ENCODE results near the gene FCHSD2.

Gene FCHSD2

GRCh38 chr11:72996959-72997358, 145.2 kb downstream of the FCHSD2 start:
- peaks cover 4 to 15% (median 9%) of the 10 kb centered on the region in 4 experiments for H3K36me3 ChIP-seq (ENCODE audit: control insufficient read depth in 4 of 4, insufficient read depth in 4 of 4, low read length in 3 of 4)
- H3K4me1 ChIP-seq (ENCODE audit: control extremely low read depth in 1 of 4, control insufficient read depth in 4 of 4, insufficient read depth in 4 of 4, low read length in 3 of 4) = peaks cover 0 to 6% (median 3%) of the 10 kb centered on the region in 4 experiments
- CTCF ChIA-PET = interaction anchor here (0.5 kb wide), 1 partner anchor 617 kb away, joined by 3 read pairs; no protein-coding TSS in a partner anchor
- no peaks in the 10 kb centered on the region for H3K27me3 ChIP-seq (replicated peaks in 2 of 5; ENCODE audit: control insufficient read depth in 4 of 5, insufficient read depth in 5 of 5, low read length in 4 of 5)
- no peak overlapping the region for H3K27ac ChIP-seq (ENCODE audit: insufficient read depth in 1 of 2, low read depth in 1 of 2, low read length in 2 of 2, poor library complexity in 1 of 2, severe bottlenecking in 2 of 2)
- peak in 2 of 3 donors; percentile 41 to 43 for DNase-seq
- H3K4me3 ChIP-seq (ENCODE audit: control insufficient read depth in 1 of 7, extremely low read depth in 1 of 7, insufficient read depth in 4 of 7, low read depth in 2 of 7, low read length in 6 of 7) = no peak overlapping the region
- WGBS (ENCODE audit: insufficient coverage) = 81% methylated on average over 3 of the region's 3 CpGs
- H3K9me3 ChIP-seq (ENCODE audit: control extremely low read depth in 1 of 5, control insufficient read depth in 4 of 5, insufficient read depth in 2 of 5, low read depth in 1 of 5, low read length in 4 of 5) = no peaks in the 10 kb centered on the region
- POLR2A ChIA-PET = no interaction called here

- no peak for DNase-seq
- Histone ChIP-seq H3K27me3 (replicated peaks in 2 of 5; ENCODE audit: control insufficient read depth in 4 of 5, insufficient read depth in 5 of 5, low read length in 4 of 5) (no peaks in the 10 kb centered on the region), H3K4me1 (ENCODE audit: control extremely low read depth in 1 of 4, control insufficient read depth in 4 of 4, insufficient read depth in 4 of 4, low read length in 3 of 4) (peaks cover 0 to 5% (median 2%) of the 10 kb centered on the region in 4 experiments), H3K36me3 (ENCODE audit: control insufficient read depth in 4 of 4, insufficient read depth in 4 of 4, low read length in 3 of 4) (peaks cover 9 to 31% (median 12%) of the 10 kb centered on the region in 4 experiments), H3K4me3 (ENCODE audit: control insufficient read depth in 1 of 7, extremely low read depth in 1 of 7, insufficient read depth in 4 of 7, low read depth in 2 of 7, low read length in 6 of 7) (no peak overlapping the region), H3K27ac (ENCODE audit: insufficient read depth in 1 of 2, low read depth in 1 of 2, low read length in 2 of 2, poor library complexity in 1 of 2, severe bottlenecking in 2 of 2) (no peak overlapping the region), H3K9me3 (ENCODE audit: control extremely low read depth in 1 of 5, control insufficient read depth in 4 of 5, insufficient read depth in 2 of 5, low read depth in 1 of 5, low read length in 4 of 5) (no peaks in the 10 kb centered on the region)
- CTCF ChIA-PET = no interaction called here
- POLR2A ChIA-PET = no interaction called here
- 100% methylated on average over 1 of the region's 1 CpG for WGBS (ENCODE audit: insufficient coverage)
Observed at GRCh38 chr11:72989727-72990126, 152.4 kb downstream of the FCHSD2 start.

- peaks cover 10 to 33% (median 16%) of the 10 kb centered on the region in 4 experiments for H3K36me3 ChIP-seq (ENCODE audit: control insufficient read depth in 4 of 4, insufficient read depth in 4 of 4, low read length in 3 of 4)
- ChIA-PET CTCF (interaction anchor here (1.0 kb wide), 1 partner anchor 33 kb away, joined by 3 read pairs; no protein-coding TSS in a partner anchor), POLR2A (no interaction called here)
- no peak overlapping the region for H3K4me3 ChIP-seq (ENCODE audit: control insufficient read depth in 1 of 7, extremely low read depth in 1 of 7, insufficient read depth in 4 of 7, low read depth in 2 of 7, low read length in 6 of 7)
- peaks cover 0 to 5% (median 2%) of the 10 kb centered on the region in 4 experiments for H3K4me1 ChIP-seq (ENCODE audit: control extremely low read depth in 1 of 4, control insufficient read depth in 4 of 4, insufficient read depth in 4 of 4, low read length in 3 of 4)
- H3K27ac ChIP-seq (ENCODE audit: insufficient read depth in 1 of 2, low read depth in 1 of 2, low read length in 2 of 2, poor library complexity in 1 of 2, severe bottlenecking in 2 of 2) = no peak overlapping the region
- no peaks in the 10 kb centered on the region for H3K27me3 ChIP-seq (replicated peaks in 2 of 5; ENCODE audit: control insufficient read depth in 4 of 5, insufficient read depth in 5 of 5, low read length in 4 of 5)
- DNase-seq = no peak
- WGBS (ENCODE audit: insufficient coverage) = 97% methylated on average over 3 of the region's 3 CpGs
- no peaks in the 10 kb centered on the region for H3K9me3 ChIP-seq (ENCODE audit: control extremely low read depth in 1 of 5, control insufficient read depth in 4 of 5, insufficient read depth in 2 of 5, low read depth in 1 of 5, low read length in 4 of 5)
Observed at GRCh38 chr11:72988821-72989220, 153.3 kb downstream of the FCHSD2 start.

GRCh38 chr11:72985645-72986044, 156.5 kb downstream of the FCHSD2 start:
- Histone ChIP-seq H3K4me1 (ENCODE audit: control extremely low read depth in 1 of 4, control insufficient read depth in 4 of 4, insufficient read depth in 4 of 4, low read length in 3 of 4) (peaks cover 0 to 20% (median 8%) of the 10 kb centered on the region in 4 experiments), H3K36me3 (ENCODE audit: control insufficient read depth in 4 of 4, insufficient read depth in 4 of 4, low read length in 3 of 4) (peaks cover 10 to 39% (median 19%) of the 10 kb centered on the region in 4 experiments), H3K27ac (ENCODE audit: insufficient read depth in 1 of 2, low read depth in 1 of 2, low read length in 2 of 2, poor library complexity in 1 of 2, severe bottlenecking in 2 of 2) (no peak overlapping the region), H3K4me3 (ENCODE audit: control insufficient read depth in 1 of 7, extremely low read depth in 1 of 7, insufficient read depth in 4 of 7, low read depth in 2 of 7, low read length in 6 of 7) (no peak overlapping the region), H3K9me3 (ENCODE audit: control extremely low read depth in 1 of 5, control insufficient read depth in 4 of 5, insufficient read depth in 2 of 5, low read depth in 1 of 5, low read length in 4 of 5) (no peaks in the 10 kb centered on the region), H3K27me3 (replicated peaks in 2 of 5; ENCODE audit: control insufficient read depth in 4 of 5, insufficient read depth in 5 of 5, low read length in 4 of 5) (no peaks in the 10 kb centered on the region)
- POLR2A ChIA-PET = no interaction called here
- no peak for DNase-seq
- CTCF ChIA-PET = no interaction called here

GRCh38 chr11:72984453-72985077, 157.6 kb downstream of the FCHSD2 start:
- Histone ChIP-seq H3K4me1 (ENCODE audit: control extremely low read depth in 1 of 4, control insufficient read depth in 4 of 4, insufficient read depth in 4 of 4, low read length in 3 of 4) (peaks cover 0 to 17% (median 8%) of the 10 kb centered on the region in 4 experiments), H3K36me3 (ENCODE audit: control insufficient read depth in 4 of 4, insufficient read depth in 4 of 4, low read length in 3 of 4) (peaks cover 16 to 47% (median 23%) of the 10 kb centered on the region in 4 experiments), H3K4me3 (ENCODE audit: control insufficient read depth in 1 of 7, extremely low read depth in 1 of 7, insufficient read depth in 4 of 7, low read depth in 2 of 7, low read length in 6 of 7) (no peak overlapping the region), H3K27ac (ENCODE audit: insufficient read depth in 1 of 2, low read depth in 1 of 2, low read length in 2 of 2, poor library complexity in 1 of 2, severe bottlenecking in 2 of 2) (no peak overlapping the region), H3K9me3 (ENCODE audit: control extremely low read depth in 1 of 5, control insufficient read depth in 4 of 5, insufficient read depth in 2 of 5, low read depth in 1 of 5, low read length in 4 of 5) (no peaks in the 10 kb centered on the region), H3K27me3 (replicated peaks in 2 of 5; ENCODE audit: control insufficient read depth in 4 of 5, insufficient read depth in 5 of 5, low read length in 4 of 5) (no peaks in the 10 kb centered on the region)
- no peak for DNase-seq
- CTCF ChIA-PET = interaction anchor here (1.0 to 1.7 kb wide), 3 partner anchors 41 to 194 kb away, joined by 3 to 4 read pairs (median 3); no protein-coding TSS in a partner anchor
- 97% methylated on average over 3 of the region's 3 CpGs for WGBS (ENCODE audit: insufficient coverage)
- POLR2A ChIA-PET = no interaction called here

GRCh38 chr11:72983560-72983959, 158.6 kb downstream of the FCHSD2 start:
- CTCF ChIA-PET = interaction anchor here (0.8 to 1.7 kb wide), 5 partner anchors 28 to 305 kb away, joined by 3 to 4 read pairs (median 3); no protein-coding TSS in a partner anchor
- Histone ChIP-seq H3K27me3 (replicated peaks in 2 of 5; ENCODE audit: control insufficient read depth in 4 of 5, insufficient read depth in 5 of 5, low read length in 4 of 5) (no peaks in the 10 kb centered on the region), H3K27ac (ENCODE audit: insufficient read depth in 1 of 2, low read depth in 1 of 2, low read length in 2 of 2, poor library complexity in 1 of 2, severe bottlenecking in 2 of 2) (no peak overlapping the region), H3K36me3 (ENCODE audit: control insufficient read depth in 4 of 4, insufficient read depth in 4 of 4, low read length in 3 of 4) (peaks cover 17 to 50% (median 25%) of the 10 kb centered on the region in 4 experiments), H3K4me1 (ENCODE audit: control extremely low read depth in 1 of 4, control insufficient read depth in 4 of 4, insufficient read depth in 4 of 4, low read length in 3 of 4) (peaks cover 0 to 17% (median 7%) of the 10 kb centered on the region in 4 experiments), H3K9me3 (ENCODE audit: control extremely low read depth in 1 of 5, control insufficient read depth in 4 of 5, insufficient read depth in 2 of 5, low read depth in 1 of 5, low read length in 4 of 5) (peaks cover 0 to under 1% (median 0%) of the 10 kb centered on the region in 5 experiments), H3K4me3 (ENCODE audit: control insufficient read depth in 1 of 7, extremely low read depth in 1 of 7, insufficient read depth in 4 of 7, low read depth in 2 of 7, low read length in 6 of 7) (no peak overlapping the region)
- no CpG with 5 or more reads among the region's 2 CpGs for WGBS (ENCODE audit: insufficient coverage)
- no peak for DNase-seq
- POLR2A ChIA-PET = interaction anchor here (0.6 kb wide), 1 partner anchor 53 kb away, joined by 3 read pairs; no protein-coding TSS in a partner anchor

DNA sequence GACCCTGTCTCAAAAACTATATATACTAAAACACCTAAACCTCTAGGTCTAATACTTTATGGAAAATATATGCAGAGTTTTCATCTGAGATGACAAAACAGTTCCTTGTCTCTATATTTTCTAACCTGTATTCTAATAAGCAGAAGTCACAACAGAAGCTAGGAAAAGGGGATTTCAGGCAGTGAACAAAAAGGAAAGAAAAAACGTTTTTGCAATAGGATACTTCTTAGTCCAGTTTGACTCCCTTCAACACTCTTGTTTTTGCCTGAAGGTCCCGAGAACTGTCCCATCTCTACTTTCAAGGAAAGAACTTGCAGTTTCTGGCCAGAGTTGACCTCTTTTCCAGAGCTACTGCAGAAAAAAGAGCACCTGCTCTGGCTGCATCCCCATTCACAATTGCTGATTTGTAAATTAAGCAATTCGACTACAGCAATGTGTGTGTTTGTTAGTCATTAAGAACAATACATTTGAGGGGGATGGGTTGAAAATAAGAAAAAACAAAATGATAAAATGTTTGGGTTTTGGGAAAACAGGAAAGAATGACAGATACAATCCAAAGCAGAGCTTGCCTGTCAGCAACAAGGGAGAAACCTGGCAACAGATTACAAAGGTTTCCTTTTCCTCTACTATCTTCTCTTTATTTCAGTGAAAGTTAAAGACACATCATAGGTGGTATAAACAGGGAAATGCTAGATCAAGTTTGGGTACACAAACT, 160.0 kb downstream of the FCHSD2 start:
- Histone ChIP-seq H3K9me3 (ENCODE audit: control extremely low read depth in 1 of 5, control insufficient read depth in 4 of 5, insufficient read depth in 2 of 5, low read depth in 1 of 5, low read length in 4 of 5) (peaks cover 0 to 2% (median 0%) of the 10 kb centered on the region in 5 experiments), H3K4me1 (ENCODE audit: control extremely low read depth in 1 of 4, control insufficient read depth in 4 of 4, insufficient read depth in 4 of 4, low read length in 3 of 4) (peaks cover 0 to 17% (median 5%) of the 10 kb centered on the region in 4 experiments), H3K36me3 (ENCODE audit: control insufficient read depth in 4 of 4, insufficient read depth in 4 of 4, low read length in 3 of 4) (peaks cover 14 to 41% (median 25%) of the 10 kb centered on the region in 4 experiments), H3K27me3 (replicated peaks in 2 of 5; ENCODE audit: control insufficient read depth in 4 of 5, insufficient read depth in 5 of 5, low read length in 4 of 5) (no peaks in the 10 kb centered on the region), H3K4me3 (ENCODE audit: control insufficient read depth in 1 of 7, extremely low read depth in 1 of 7, insufficient read depth in 4 of 7, low read depth in 2 of 7, low read length in 6 of 7) (no peak overlapping the region), H3K27ac (ENCODE audit: insufficient read depth in 1 of 2, low read depth in 1 of 2, low read length in 2 of 2, poor library complexity in 1 of 2, severe bottlenecking in 2 of 2) (peak overlapping the region in 1 of 2 experiments; percentile 39)
- ChIA-PET CTCF (interaction anchor here (0.8 to 1.5 kb wide), 4 partner anchors 13 to 196 kb away, joined by 3 to 7 read pairs (median 3); no protein-coding TSS in a partner anchor), POLR2A (no interaction called here)
- WGBS (ENCODE audit: insufficient coverage) = 86% methylated on average over 2 of the region's 3 CpGs
- DNase-seq = no peak

All from common myeloid progenitor, CD34-positive (primary cell).